ENCODE data around the gene MYO1D.
"Not testable (repeated sequence)": the region's sequence is repeated elsewhere in the genome, so short reads cannot be mapped to it uniquely, and the experiment has no call there.

Gene MYO1D

GRCh38 chr17:32894245-32894644, 17.3 kb upstream of the MYO1D start:
- no peak for DNase-seq (ENCODE audit: low read depth, low spot score)

- not testable (repeated sequence) for DNase-seq (ENCODE audit: low read depth, low spot score)
These were observed 10.5 kb upstream of the MYO1D start for GRCh38 chr17:32887410-32887809.

DNA sequence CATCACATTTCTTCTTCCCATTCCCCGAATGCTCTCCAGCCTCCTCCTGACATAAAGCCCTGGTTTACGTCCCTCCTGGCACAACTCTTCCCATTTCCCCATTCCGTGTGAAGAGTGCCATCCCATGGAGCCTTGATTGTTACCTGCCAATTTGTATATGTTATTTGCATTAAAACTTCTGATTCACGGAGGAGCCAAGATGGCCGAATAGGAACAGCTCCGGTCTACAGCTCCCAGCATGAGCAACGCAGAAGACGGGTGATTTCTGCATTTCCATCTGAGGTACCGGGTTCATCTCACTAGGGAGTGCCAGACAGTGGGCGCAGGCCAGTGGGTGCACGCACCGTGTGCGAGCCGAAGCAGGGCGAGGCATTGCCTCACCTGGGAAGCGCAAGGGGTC, 10.0 kb upstream of the MYO1D start:
- not testable (repeated sequence) for DNase-seq (ENCODE audit: low read depth, low spot score)

DNA sequence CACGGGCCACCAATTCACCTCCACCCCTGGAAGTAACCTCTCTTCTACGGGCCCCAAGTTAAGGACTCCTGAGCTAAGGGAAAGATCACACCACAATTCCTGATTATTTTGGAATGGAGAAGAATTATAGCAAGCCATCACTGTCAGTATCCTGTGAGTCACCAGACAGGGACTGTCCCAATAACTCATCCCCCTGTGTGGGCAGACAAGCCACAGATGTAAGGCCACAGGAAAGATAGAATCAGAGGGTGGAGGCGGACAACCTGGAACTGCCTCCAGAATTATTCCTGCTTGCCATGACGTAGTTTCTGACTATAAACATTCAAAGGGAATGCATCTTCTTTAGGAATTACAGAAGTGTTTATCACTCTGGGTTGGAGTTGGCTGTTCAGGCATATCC, 5.8 kb upstream of the MYO1D start:
- DNase-seq (ENCODE audit: low read depth, low spot score) = no peak

GRCh38 chr17:32882029-32882428, 5.1 kb upstream of the MYO1D start:
- DNase-seq (ENCODE audit: low read depth, low spot score) = no peak

DNA sequence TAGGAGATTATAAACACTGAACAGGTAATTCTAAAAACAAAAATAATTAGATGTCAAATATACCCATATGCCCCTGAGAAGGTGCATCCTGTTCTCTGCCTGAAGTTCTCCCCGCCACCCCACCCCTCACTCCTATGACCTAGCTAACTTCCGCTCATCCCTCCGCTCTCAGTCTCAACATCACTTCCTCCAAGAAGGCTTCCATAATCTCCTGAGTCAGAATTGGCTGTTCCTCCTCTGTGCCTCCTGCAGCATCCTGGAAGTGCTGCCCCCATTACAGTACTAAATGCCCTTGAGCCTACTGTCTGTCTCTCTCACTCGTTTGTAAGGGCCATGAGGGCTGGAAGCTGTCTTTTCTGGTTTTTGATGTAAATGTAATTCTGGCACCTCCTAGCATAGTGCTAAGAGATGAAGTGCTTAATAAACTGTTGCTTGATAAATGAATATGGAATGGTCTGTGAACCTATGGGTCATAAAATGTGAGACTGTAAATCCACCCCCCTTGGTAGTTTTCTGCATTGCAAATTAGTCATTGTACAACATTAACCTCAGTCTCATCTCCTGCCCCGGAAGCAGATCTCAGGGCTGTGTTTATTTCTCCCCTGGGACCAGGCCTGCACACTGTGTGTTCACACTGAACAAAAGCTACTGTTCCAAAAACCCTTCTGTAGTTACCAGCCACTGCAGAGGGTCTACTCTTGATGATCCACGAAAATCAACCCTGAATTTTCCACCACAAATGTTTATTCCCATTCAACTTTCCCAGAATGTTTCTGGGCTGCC, 3.9 kb upstream of the MYO1D start:
- no peak for DNase-seq (ENCODE audit: low read depth, low spot score)

DNA sequence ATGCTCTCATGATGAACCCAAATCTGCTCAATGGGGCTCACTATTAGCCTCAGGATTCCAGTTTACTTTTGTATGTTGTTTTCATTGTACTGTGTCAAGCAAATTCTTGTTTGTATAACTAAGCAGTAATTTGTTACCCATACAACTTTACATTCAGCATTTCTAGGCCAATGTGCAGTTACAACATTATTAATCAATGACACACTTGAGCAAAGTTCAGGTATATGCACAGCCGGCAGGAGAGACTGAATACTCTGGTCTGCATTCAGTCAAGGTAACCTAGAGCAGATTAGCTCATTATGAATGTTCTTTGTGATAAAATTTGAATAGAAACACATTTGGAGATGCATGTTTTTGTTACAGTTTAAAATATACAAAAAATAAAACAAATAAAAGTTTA, 2.2 kb upstream of the MYO1D start:
- no peak for DNase-seq (ENCODE audit: low read depth, low spot score)

- no peak for DNase-seq (ENCODE audit: low read depth, low spot score)
These were observed 1.3 kb upstream of the MYO1D start for GRCh38 chr17:32878211-32878610.

GRCh38 chr17:32877164-32877764, 340 bp upstream of the MYO1D start:
- peak; percentile 49 for DNase-seq (ENCODE audit: low read depth, low spot score)

GRCh38 chr17:32875923-32876416, 954 bp downstream of the MYO1D start:
- DNase-seq (ENCODE audit: low read depth, low spot score) = no peak

DNA sequence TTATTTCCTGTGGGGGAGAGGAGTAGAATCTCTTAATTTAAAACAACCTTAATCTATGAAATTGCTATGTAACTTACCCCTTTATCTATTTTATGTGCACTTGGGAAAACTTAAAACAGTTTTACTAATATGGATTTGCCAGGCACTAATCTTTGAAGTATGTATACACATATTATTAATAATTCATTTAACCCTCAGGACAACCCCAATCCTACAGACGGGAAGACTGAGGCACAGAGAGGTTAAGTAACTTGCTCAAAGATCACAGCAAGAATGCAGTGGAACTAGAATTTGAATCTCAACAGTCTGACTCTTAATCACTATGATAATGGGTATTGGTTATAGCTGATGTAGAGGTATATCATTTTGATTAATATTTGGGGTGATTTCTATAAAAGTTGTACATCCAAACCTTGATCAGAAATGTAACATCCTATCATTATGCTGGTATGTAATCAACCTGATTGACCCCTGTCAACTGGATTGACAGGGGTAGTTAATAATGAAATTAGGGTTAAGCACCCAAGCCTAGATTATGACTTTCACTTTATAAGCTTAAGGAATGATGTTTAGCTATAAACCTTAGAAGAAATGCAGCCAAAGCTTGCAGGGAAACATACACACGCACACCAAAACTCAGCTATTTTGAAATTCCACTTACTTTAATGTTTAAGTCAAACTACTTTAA, 1.6 kb downstream of the MYO1D start:
- no peak for DNase-seq (ENCODE audit: low read depth, low spot score)

GRCh38 chr17:32873114-32873513, 3.8 kb downstream of the MYO1D start:
- DNase-seq (ENCODE audit: low read depth, low spot score) = no peak

GRCh38 chr17:32871746-32872145, 5.2 kb downstream of the MYO1D start:
- DNase-seq (ENCODE audit: low read depth, low spot score) = no peak

- DNase-seq (ENCODE audit: low read depth, low spot score) = no peak
These were observed 6.0 kb downstream of the MYO1D start for GRCh38 chr17:32870969-32871368.

GRCh38 chr17:32870027-32870670, 6.8 kb downstream of the MYO1D start:
- DNase-seq (ENCODE audit: low read depth, low spot score) = no peak

GRCh38 chr17:32869345-32870026, 7.4 kb downstream of the MYO1D start:
- no peak for DNase-seq (ENCODE audit: low read depth, low spot score)

DNA sequence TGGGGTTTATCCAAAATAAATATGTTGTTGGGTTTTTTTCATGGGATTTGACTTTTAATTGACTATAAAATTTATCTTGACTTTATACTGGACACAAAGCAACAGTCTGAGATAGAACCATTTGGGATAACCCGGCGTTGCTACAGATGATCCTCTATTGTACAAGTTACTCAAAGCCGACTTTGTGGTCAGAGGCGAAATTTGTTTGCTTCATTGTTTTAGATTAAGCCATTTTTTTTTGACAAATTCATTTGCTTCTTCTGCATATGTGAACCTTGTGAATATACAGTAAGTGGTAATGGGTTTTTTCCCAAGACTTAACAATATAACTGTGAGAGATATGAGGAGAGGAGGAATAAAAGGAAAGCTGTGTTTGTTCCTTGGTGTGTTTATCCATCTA, 11.8 kb downstream of the MYO1D start:
- no peak for DNase-seq (ENCODE audit: low read depth, low spot score)

GRCh38 chr17:32863559-32863958, 13.4 kb downstream of the MYO1D start:
- DNase-seq (ENCODE audit: low read depth, low spot score) = no peak

DNA sequence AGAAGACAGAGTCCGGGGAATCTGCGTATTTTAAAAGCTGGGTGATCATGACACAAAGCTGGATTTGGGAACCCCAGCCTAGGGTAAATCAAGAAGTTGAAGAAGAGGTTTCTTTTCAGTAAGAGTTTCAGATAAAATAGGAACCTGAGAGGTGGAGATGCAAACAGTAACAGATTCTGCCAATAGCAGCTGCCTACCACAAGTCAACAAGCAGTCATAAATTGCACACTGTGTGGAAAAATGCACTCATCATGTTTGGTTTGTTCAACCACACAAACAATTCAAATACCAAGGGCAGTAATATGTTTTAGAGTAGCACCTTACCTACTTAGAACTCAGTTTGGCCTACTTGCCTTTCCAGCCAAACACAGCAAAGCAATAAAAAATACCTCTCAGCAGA, 14.0 kb downstream of the MYO1D start:
- no peak for DNase-seq (ENCODE audit: low read depth, low spot score)

DNA sequence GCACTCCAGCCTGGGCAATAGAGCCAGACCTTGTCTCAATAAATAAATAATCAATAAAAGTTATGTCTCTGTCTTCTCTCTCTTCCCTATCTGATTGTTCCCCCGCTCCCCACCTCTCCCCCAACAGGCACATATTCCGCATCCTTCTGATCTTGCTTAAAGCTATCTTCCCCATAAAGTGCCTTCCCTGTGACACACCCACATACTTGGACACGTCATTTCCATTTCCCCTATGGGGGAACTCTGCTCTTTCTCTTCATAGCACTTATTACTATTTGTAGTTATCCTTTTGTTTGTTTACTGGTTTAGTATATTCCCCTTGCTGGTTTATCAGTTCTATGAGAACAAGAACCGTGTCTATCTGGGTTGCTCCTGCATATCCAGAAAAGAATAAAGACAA, 14.9 kb downstream of the MYO1D start:
- DNase-seq (ENCODE audit: low read depth, low spot score) = no peak

DNA sequence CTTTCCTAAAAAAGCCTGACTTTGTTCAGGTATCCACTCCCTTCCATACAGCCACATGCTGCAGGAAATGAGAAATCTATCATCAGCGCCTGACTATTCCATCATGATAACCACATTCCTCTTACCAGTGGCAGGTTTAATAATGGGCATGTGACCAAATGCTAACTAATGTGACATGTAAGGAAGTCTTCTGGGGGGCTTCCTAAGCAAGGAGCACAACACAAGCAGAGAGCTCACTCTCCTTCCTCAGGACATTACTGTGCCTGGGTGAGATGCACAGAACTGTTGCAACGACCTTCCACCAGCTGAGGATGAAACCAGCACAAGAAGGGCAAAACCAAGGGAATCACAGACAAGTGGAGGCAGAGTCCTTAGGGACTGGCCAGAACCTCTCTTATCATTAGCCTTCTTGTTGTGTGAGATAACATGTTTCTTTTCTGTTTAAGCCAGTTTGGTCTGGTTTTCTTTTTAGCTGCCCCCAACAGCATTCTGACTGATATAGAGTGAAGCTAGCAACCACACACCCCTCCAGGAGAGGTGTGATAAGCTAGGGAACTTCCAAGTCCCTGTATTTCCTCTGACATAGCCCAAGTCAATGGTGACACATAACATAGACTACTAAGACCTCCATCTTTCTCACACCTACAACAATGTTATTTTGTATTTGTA, 16.9 kb downstream of the MYO1D start:
- no peak for DNase-seq (ENCODE audit: low read depth, low spot score)
